NCI-H524 treated with DMSO at 0.1 percent for 48 hours (cell line): Measurements from ENCODE around the gene SHROOM4.

Experiments used
- DNase-seq: peaks from one replicate; lab custom pipeline; 2025; lab: John Stamatoyannopoulos, UW

SHROOM4 gene

DNA sequence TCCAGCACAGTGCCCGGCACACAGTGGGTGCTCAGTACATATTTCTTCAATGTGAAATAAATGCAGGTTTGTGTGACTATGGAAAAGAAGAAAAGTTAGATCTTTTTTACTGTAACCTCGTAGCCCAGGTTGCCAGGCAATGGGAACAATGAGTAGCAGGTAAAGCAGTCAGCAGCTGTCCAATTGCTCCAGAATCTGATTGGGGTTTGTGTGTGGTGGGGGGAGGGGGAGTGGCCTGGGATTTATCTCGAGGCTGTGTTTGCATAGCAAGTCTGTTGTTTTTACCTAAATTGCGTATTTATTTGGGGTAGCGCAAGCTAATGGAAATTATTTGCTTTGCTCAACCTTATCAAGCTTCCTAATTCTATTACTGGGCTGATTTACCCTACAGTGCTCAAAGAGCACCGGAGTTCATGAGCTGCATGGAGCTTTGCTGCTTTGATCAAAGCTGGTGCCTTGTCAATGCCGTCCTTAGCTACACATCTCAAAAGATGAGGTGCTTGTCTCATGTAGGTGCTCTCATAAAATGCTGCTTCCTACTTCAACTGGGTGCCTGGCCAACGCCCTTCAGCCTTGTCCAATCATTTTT is 198.3 kb downstream of the SHROOM4 start:
- no peak for DNase-seq

DNA sequence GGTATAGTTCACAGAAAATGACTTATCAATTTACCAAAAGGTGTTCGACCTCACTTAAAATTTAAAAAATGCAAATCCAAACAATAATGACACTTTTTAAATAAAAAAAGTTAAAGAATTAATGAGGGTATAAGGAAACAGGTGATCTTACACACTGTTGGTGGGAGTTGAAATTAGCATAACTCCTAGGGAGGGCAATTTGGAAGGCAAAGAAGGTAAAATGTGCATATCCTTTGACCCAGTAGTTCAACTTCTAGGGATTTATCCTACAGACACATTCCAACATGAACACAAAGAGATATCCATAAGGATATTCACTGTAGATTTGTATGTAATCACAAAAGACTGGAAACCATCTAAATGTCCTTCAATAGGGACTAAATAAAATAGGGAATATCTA is 199.5 kb downstream of the SHROOM4 start:
- DNase-seq = no peak

- no peak for DNase-seq
These were observed 200.1 kb downstream of the SHROOM4 start for GRCh38 chrX:50613846-50614245.

DNA sequence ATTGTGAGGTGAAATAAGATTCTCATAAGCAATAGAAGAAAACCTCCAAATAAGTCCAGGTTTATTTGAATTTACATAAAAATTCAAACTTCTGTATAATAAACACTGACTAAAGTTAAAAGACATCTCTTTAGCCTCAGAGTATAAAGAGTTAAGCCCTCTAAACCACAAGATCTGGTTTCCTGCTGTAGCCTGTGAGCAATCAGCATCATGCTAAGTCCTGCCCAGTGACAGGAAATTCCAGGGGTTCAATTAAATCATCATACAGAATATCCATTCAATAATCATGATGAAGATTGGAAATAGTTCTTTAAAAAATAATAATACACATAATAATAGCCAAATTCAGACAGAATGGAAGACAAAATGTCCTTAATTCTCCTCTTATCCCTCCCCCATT is 204.2 kb downstream of the SHROOM4 start:
- DNase-seq = no peak

- DNase-seq = no peak
These were observed 207.6 kb downstream of the SHROOM4 start for GRCh38 chrX:50606300-50606950.

GRCh38 chrX:50596056-50596455 is 217.9 kb downstream of the SHROOM4 start:
- no peak for DNase-seq

DNA sequence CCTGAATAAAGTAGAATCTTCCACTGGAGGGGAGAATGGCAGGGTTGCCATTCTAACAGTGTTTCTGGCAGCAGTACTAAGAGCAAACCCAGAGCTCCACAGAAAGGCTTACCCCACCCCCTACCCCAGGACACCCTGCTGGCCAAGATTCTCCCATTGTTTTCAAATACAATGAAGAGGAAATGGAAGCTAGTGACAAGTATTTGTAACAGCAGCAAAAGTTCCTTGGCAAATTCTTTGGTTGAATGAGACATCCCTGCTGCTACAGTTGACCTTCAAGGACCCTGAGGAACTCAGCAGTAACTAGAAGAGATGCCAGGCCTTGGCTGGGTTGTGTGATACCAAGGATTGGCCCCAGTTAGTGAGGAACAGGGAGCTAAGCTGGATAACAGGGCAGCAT is 219.2 kb downstream of the SHROOM4 start:
- no peak for DNase-seq

GRCh38 chrX:50586980-50587379 is 227.0 kb downstream of the SHROOM4 start:
- DNase-seq = no peak

GRCh38 chrX:50586407-50586806 is 227.6 kb downstream of the SHROOM4 start:
- no peak for DNase-seq

- DNase-seq = no peak
These were observed 232.6 kb downstream of the SHROOM4 start for GRCh38 chrX:50581405-50581804.

- peak; percentile 13 for DNase-seq
These were observed 234.0 kb downstream of the SHROOM4 start for GRCh38 chrX:50579955-50580354.

DNA sequence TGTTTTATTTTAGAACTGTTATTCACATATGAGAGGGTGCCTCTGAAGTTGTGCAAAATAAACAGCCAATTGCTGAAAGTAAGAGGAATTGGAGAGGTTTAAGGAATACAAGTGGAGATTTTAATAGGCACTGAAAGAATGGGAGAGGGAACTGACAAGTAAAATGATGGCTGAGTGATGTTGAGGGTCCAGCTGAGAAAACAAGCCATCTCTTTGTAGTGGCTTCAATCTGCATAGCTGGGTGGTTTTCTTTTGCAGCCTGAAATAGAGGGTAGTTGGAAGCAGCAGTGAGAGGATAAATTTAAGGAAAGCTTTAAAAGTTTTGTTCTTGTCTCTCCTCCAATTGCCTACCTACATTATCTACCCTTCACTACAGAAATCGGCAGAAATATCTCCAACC is 236.7 kb downstream of the SHROOM4 start:
- no peak for DNase-seq

DNA sequence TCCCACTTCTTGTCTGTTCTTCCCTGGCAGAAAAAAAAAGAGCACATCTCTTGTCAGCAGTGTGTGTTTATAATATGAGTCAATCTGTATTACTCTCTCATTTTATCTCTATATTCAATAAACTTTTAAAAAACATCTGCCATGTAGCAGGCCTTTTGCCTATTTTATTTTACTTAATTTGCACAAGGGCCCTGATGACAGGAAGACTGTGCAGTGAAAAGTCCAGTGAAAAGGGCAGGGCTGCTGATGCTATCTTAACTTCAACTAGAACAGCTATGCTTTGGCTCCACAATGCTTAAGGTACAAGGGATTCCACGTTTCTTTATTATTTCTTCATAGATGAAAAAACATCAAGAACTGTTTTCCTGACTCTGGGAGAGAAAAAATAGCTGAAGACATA is 246.4 kb downstream of the SHROOM4 start:
- DNase-seq = no peak

GRCh38 chrX:50565718-50566117 is 248.3 kb downstream of the SHROOM4 start:
- no peak for DNase-seq
